Measurements from ENCODE around the gene XPNPEP1.

XPNPEP1 gene

DNA sequence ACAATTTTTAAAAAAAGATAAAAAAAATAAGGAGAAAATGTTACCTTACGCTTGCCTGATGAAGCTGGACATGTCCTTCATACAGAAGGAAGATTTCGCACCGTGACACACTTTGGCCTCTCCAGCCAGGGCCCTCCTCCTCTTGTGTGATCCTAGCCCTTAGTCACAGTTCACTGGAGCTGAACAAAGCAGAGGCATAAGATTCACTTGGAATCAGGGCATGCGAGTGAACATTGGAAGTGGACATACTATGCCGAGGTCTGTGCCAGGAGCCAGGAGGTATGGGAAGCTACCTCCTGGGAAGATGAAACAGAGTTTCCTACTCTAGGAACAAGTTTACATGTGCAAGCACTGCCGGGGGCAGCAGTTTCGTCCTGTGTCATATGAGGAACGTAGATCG is 91.5 kb downstream of the XPNPEP1 start:
- Histone ChIP-seq H3K36me3 (replicated peaks; ENCODE audit: low read depth, low read length) (no peaks in the 10 kb centered on the region), H3K27me3 (ENCODE audit: low read depth, low read length) (no peaks in the 10 kb centered on the region), H2AFZ (ENCODE audit: low read depth, low read length) (no peak overlapping the region), H4K20me1 (ENCODE audit: insufficient read depth, low read length) (no peaks in the 10 kb centered on the region), H3K9me3 (ENCODE audit: insufficient read depth, low read length) (no peaks in the 10 kb centered on the region), H3K4me2 (ENCODE audit: low read length) (no peak overlapping the region), H3K9ac (ENCODE audit: low read length) (no peak overlapping the region), H3K27ac (ENCODE audit: low read length) (no peak overlapping the region), H3K4me3 (ENCODE audit: low read length) (no peak overlapping the region), H3K4me1 (ENCODE audit: low read length) (no peaks in the 10 kb centered on the region), H3K79me2 (ENCODE audit: low read length) (no peaks in the 10 kb centered on the region)
- TF ChIP-seq EZH2phosphoT487 (IDR thresholded peaks at IDR 0.05; ENCODE audit: low read depth), result no peak
- TF ChIP-seq, protein P1, sequence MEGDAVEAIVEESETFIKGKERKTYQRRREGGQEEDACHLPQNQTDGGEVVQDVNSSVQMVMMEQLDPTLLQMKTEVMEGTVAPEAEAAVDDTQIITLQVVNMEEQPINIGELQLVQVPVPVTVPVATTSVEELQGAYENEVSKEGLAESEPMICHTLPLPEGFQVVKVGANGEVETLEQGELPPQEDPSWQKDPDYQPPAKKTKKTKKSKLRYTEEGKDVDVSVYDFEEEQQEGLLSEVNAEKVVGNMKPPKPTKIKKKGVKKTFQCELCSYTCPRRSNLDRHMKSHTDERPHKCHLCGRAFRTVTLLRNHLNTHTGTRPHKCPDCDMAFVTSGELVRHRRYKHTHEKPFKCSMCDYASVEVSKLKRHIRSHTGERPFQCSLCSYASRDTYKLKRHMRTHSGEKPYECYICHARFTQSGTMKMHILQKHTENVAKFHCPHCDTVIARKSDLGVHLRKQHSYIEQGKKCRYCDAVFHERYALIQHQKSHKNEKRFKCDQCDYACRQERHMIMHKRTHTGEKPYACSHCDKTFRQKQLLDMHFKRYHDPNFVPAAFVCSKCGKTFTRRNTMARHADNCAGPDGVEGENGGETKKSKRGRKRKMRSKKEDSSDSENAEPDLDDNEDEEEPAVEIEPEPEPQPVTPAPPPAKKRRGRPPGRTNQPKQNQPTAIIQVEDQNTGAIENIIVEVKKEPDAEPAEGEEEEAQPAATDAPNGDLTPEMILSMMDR (IDR thresholded peaks at IDR 0.05; ENCODE audit: low read depth, low read length), result no peak

GRCh38 chr10:109824206-109824605 is 99.1 kb downstream of the XPNPEP1 start:
- Histone ChIP-seq H3K9me3 (ENCODE audit: insufficient read depth, low read length) (no peaks in the 10 kb centered on the region), H3K4me3 (ENCODE audit: low read length) (no peak overlapping the region), H3K4me1 (ENCODE audit: low read length) (no peaks in the 10 kb centered on the region), H3K4me2 (ENCODE audit: low read length) (no peak overlapping the region), H3K36me3 (replicated peaks; ENCODE audit: low read depth, low read length) (no peaks in the 10 kb centered on the region), H3K79me2 (ENCODE audit: low read length) (no peaks in the 10 kb centered on the region), H3K27me3 (ENCODE audit: low read depth, low read length) (no peaks in the 10 kb centered on the region), H3K27ac (ENCODE audit: low read length) (no peak overlapping the region), H2AFZ (ENCODE audit: low read depth, low read length) (no peak overlapping the region), H3K9ac (ENCODE audit: low read length) (no peak overlapping the region), H4K20me1 (ENCODE audit: insufficient read depth, low read length) (no peaks in the 10 kb centered on the region)
- TF ChIP-seq EZH2phosphoT487 (IDR thresholded peaks at IDR 0.05; ENCODE audit: low read depth), result no peak
- TF ChIP-seq, protein P1 (IDR thresholded peaks at IDR 0.05; ENCODE audit: low read depth, low read length), result no peak

DNA sequence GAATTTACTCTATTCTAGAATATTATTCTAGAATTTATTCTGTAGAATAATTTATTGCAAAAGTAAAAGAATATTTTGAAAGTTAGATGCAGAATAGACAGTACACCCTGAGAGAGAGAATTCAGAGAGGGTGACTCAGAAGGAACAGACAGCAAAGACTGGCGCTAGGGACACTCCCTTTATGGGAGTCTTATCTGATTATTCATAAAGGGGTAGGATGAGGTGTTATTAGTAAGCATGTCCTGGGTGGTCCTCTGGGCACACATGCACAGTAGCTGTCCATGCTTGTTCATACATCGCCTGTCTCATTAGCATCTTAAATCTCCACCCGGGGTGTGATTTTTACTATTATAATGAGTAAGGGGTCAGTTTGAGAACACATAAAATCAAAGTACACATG is 100.1 kb downstream of the XPNPEP1 start:
- Histone ChIP-seq H3K4me2 (ENCODE audit: low read length) (no peak overlapping the region), H3K27ac (ENCODE audit: low read length) (no peak overlapping the region)
- TF ChIP-seq EZH2phosphoT487 (IDR thresholded peaks at IDR 0.05; ENCODE audit: low read depth), result no peak
- TF ChIP-seq, protein P1 (IDR thresholded peaks at IDR 0.05; ENCODE audit: low read depth, low read length), result no peak

DNA sequence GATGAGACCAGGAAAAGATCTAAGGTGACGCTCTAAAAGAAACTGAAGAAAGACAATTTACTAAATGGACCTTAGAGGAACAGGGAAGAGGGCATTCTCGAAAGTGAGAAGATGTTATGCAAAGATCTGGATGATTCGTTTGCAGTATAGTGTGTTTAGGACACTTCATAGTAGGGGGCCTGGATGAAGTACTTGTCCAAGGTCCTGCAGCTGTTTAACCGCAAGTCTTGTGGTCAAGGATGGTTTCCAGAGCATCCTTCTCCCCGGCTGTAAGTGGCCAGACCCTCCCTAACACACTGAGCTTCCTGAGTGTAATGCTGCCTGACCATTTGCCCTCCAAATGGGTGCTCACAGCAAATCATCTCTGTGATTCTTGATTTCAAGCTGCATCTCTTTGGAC is 101.6 kb downstream of the XPNPEP1 start:
- H2AFZ ChIP-seq (ENCODE audit: low read depth, low read length), result no peak overlapping the region

More for the DNA sequence above, 100.1 kb downstream of the XPNPEP1 start:
- no peaks in the 10 kb centered on the region for H4K20me1 ChIP-seq (ENCODE audit: insufficient read depth, low read length)
- no peaks in the 10 kb centered on the region for H3K79me2 ChIP-seq (ENCODE audit: low read length)
- H3K27me3 ChIP-seq (ENCODE audit: low read depth, low read length), result no peaks in the 10 kb centered on the region
- no peaks in the 10 kb centered on the region for H3K9me3 ChIP-seq (ENCODE audit: insufficient read depth, low read length)
- no peak overlapping the region for H3K9ac ChIP-seq (ENCODE audit: low read length)
- no peaks in the 10 kb centered on the region for H3K36me3 ChIP-seq (replicated peaks; ENCODE audit: low read depth, low read length)
- no peak overlapping the region for H2AFZ ChIP-seq (ENCODE audit: low read depth, low read length)
- no peak overlapping the region for H3K4me3 ChIP-seq (ENCODE audit: low read length)
- H3K4me1 ChIP-seq (ENCODE audit: low read length), result no peaks in the 10 kb centered on the region

More for the DNA sequence above, 101.6 kb downstream of the XPNPEP1 start:
- no peaks in the 10 kb centered on the region for H3K79me2 ChIP-seq (ENCODE audit: low read length)
- no peak overlapping the region for H3K9ac ChIP-seq (ENCODE audit: low read length)
- no peaks in the 10 kb centered on the region for H3K27me3 ChIP-seq (ENCODE audit: low read depth, low read length)
- no peaks in the 10 kb centered on the region for H4K20me1 ChIP-seq (ENCODE audit: insufficient read depth, low read length)
- no peaks in the 10 kb centered on the region for H3K36me3 ChIP-seq (replicated peaks; ENCODE audit: low read depth, low read length)
- no peak for TF ChIP-seq EZH2phosphoT487 (IDR thresholded peaks at IDR 0.05; ENCODE audit: low read depth)
- TF ChIP-seq, protein P1 (IDR thresholded peaks at IDR 0.05; ENCODE audit: low read depth, low read length), result no peak
- no peaks in the 10 kb centered on the region for H3K9me3 ChIP-seq (ENCODE audit: insufficient read depth, low read length)
- H3K4me2 ChIP-seq (ENCODE audit: low read length), result no peak overlapping the region
- H3K27ac ChIP-seq (ENCODE audit: low read length), result no peak overlapping the region
- no peaks in the 10 kb centered on the region for H3K4me1 ChIP-seq (ENCODE audit: low read length)
- H3K4me3 ChIP-seq (ENCODE audit: low read length), result no peak overlapping the region
